HG02623 (cell line): Measurements from ENCODE around the gene ESAM.

ENCODE experiments used
- ATAC-seq: cut with Tn5 transposase; IDR thresholded peaks from one replicate; pipeline ENCODE4 v1.9.1; 2021; ENCODE audit warnings: moderate library complexity; ENCODE audit not compliant: unreplicated experiment

Gene ESAM, protein sequence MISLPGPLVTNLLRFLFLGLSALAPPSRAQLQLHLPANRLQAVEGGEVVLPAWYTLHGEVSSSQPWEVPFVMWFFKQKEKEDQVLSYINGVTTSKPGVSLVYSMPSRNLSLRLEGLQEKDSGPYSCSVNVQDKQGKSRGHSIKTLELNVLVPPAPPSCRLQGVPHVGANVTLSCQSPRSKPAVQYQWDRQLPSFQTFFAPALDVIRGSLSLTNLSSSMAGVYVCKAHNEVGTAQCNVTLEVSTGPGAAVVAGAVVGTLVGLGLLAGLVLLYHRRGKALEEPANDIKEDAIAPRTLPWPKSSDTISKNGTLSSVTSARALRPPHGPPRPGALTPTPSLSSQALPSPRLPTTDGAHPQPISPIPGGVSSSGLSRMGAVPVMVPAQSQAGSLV

DNA sequence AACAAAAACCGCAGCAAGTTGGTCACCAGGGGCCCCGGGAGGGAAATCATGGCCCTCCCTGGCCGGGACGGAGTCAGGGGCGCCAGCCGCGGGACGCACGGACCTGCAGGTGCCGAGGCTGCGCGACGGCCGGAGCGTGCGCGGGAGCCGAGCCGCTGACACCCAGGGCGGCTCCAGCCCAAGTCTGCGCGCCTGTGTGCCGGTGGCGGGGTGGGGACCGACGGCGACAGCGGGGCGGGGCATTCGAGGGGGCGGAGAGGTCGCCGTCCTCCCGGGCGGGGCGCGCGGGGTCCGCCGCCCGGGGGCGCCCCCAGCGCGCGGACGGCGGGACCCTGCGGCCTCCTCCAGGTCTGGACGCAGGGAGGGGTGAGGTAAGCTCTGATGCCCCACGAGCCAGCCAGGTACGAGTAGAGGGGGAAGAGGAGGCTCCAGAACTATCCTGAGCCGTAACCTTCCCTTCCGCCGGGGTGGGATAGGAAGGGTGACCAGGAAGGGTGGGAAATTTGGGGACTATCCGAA is at the start of gene ESAM:
Gene ESAM, minus strand, starts transcription at position 186 of the 519 bp plus-strand sequence. Its CDS starts 136 bp downstream, at position 50.
- ATAC-seq = peak; percentile 54

DNA sequence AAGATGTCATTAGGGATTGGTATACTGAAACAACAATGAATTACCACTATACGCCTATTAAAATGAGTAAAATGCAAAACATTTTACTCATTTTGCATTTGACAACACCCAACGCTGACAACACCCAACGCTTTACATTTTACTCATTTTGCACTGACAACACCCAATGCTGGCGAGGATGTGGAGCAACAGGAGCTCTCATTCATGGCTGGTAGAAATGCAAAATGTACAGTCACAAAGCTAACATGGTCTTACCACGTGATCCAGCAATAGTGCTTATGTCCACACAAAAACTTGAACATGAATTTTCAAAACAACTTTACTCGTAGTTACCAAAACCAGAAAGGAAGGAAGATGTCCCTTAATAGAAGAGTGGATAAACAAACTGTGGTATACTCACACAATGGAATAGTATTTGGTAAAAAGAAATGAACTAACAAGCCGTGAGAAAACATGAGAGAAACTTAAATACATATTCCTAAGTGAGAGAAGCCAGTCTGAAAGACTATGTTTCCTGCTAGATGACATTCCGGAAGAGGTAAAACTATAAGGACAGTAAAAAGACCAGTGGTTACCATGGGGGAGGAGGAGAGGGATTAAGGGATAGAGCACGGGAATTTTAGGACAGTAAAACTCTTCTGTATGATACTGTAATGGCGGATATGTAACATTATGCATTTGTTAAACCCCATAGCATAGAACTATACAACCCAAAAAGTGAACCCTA is 49.5 kb upstream of the ESAM start:
- ATAC-seq = no peak

DNA sequence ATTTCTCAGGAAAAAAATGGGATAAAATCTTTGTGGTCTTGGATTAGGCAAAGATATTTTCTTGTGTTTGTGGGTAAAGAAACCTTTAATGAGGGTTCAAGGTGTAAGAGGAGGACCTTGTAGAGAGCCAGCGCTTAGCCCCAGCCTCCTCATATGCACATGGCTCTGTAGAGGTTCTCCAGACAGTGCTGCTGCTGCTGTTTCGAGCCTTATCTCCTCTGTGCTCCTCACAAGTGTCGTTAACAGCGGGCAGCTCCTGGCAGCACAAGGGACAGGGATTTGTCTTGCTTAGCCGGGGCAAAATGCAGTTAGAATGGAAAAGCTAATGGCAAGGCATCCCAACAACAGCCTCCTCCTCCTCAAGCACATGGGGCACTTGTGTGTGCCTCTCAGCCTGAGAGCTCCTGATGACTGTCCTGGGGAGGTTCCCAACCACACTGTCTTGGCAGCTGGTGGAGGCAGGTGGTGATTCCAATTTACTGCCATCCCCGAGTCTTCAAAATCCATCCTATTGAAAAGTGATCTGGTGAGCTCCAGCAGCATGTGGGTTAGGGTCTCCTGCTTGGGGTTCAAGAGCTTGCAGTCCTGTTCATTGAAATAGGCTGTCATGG is 45.7 kb upstream of the ESAM start:
- no peak for ATAC-seq

DNA sequence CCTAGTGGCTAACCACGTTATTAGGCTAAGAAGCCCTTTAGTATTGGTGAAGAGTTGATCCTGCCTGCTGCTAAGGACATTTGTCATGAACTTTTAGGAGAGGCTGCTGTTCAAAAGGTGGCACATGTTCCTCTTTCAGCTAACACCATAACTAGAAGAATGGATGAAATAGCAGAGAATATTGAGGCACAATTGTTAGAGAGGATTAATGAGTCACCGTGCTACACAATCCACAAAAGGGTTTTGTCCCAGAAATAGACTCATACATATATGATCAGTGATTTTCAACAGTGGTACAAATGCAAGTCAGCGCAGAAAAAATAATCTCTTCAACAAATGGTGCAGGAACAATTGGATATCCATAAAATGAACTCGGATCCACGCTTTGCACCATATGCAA is 45.1 kb upstream of the ESAM start:
- ATAC-seq = no peak

DNA sequence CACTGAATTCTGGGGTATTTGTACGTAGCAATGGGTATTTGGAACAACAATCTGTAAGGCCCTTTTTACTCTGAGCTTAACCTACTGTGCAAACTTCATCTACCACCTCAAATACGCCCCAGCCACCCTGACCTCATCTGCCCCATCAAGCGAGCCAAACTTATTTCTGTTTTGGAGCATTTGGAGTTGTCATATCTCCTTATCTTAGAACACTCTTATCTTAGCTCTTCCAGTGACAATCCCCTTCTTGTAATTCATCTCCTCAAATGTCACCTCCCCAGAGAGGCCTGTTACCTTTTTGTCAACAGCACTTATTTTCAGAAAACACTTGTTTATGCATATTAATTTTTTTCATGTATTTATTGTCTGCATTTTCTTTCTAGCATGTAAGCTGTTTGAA is 42.8 kb upstream of the ESAM start:
- no peak for ATAC-seq

DNA sequence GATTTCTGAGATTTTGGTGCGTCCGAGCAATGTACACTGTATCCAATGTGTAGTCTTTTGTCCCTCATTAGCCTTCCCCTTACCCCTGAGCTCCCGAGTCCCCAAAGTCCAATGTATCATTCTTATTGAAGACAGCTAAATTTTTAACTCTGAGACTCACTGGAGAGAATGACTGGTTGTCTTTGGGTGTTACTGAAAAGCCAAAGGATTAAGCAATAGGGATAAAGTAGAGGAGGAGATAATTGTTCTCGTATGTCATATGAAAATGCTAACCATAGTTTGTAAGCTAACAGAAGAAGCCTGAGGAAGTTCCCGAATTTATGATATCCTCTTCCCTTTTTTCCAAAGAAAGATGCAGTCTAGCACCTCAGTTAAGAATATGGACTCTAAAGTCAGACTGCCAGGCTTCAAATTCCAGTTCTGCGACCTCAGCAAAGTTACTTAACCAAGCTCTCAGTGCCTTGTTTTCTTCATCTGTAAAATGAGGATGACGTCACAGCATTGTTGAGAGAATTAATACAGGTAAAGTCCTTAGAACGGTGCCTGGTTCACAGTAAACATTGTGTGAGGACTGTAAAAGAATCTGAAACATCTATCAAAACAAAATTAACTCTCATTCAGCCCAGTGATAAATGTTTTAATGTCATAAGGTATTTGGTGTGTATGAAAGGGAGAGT is 39.7 kb upstream of the ESAM start:
- no peak for ATAC-seq

DNA sequence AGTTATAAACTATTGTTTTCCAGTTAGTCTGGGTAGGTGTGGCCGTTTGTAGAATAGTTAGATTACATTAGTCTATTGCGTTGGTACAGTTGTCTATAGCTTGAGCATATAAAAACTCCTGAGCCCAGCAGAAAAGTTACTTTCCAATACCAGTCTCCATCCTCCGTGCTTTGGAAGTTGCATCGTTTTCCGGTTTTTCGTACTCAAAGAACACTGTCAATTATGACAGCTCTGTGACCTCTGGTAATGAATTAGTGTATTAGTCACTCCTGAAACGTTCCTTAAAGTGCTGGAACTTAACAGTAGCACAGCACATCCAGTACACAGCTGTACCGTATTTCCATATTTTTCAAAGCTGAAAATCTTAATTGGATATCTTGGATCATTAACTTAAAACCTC is 38.9 kb upstream of the ESAM start:
- ATAC-seq = no peak

DNA sequence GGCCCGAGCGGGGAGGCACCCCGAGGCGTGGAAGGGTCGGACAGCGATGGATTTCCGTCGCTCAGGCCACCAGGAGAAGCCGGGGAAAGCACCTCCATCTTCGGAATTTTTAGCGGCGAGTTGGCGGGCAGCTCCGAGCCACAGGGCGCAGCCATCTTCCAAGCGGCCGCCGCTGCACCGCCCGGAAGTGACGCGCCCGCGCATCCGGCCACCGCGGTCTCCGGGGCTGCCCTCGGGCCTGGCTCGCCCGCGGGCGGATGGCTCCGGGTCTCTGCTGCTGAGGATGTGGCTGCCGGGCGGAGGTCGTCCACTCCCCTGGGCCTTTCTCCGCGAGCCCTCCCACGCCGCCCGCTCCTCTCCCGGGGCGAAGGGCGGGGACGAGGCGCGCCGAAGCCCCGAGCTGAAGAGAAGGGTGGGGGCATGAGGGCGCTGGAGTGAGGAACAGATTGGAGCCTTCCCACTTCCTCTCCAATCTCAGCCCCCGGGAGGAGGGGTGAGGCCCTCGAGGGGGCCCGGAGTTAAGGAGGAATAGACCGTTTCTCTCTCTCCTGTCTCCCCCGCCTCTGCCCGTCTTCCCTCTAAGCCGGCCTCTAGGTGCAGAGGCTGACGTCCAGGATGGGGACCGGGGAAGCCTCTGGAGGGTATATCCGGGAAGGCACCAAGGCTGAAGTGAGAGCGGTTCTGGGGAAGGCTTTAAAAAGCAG is 38.3 kb upstream of the ESAM start, which contains the start of gene MSANTD2:
Gene MSANTD2, minus strand, starts transcription at position 181 of the 704 bp plus-strand sequence. Its CDS starts 26 bp downstream, at position 155.
- ATAC-seq = peak; percentile 82

DNA sequence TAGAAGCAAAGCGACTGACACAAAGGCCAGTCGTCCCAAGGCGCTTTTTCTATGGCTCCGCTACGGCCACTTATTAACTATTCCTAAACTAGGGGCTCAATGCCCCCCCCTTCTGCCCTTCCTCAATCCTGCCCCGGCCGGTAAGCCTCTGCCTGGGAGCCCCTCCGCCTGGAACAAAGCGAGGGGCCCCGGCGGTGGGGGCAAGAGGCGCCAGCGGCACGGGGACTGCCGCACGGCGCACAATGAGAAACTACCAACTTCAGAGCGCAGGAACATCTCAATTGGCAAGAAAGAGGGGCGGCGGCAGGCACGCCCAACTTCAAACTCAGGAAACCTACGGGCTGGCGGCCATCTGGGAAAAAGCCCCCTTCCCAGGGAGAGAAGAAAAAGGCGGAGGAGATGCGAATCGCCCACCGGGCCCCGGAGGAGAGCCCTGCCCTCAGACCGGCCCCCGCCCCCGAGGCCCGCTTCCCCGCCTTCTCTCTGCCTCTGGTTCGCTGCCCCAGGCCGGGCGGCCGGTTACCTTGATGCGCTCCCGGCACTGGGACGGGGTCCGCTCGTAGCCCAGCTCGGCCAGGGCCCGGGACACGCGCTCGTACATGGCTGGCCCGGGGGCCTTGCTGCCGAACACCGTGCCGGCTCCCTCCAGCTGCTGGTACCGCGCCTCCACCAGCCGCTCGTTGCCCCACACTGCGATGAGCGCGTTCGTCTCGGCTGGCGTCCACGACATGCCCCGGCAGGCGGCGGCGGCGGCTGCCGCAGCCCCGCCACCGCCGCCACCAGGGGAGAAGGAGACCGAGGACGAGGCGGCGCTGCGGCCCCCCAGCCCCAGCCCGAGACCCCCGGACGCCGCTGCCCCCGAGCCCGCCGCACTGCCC is 37.5 kb upstream of the ESAM start:
- peak; percentile 34 for ATAC-seq

DNA sequence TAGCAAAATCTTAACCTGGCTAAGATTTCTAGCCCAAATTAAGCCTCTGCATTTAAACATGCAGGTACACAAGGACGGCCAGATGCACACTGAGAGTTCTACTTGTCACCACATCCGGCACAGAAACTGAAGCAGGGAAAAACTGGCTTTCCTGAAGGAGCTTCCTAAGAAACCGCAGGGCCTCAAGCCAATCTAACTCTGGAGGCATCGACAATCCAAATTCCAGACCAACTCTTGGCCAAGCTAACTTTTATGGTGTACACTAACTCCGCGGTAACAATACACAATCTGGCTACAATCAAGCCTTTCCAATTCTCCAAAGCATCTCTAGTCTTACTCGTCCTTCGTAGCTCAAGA is 36.9 kb upstream of the ESAM start:
- peak; percentile 17 for ATAC-seq

DNA sequence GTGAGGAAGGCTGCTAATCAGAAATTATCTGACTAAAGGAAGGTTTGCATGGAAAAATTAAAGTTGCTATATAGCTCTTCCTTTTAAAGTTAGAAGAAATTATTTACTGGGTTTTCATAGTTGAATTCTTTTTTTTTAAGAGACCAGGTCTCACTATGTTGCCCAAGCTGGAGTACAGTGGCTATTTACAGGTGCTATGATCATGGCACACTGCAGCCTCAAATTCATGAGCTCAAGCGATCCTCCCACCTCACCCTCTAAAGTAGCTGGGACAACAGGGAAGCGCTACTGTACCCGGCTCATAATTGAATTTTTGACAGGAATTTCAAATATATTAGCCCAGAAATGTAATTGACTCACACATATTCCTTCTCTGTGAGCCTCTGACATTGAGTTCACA is 34.2 kb upstream of the ESAM start:
- no peak for ATAC-seq

DNA sequence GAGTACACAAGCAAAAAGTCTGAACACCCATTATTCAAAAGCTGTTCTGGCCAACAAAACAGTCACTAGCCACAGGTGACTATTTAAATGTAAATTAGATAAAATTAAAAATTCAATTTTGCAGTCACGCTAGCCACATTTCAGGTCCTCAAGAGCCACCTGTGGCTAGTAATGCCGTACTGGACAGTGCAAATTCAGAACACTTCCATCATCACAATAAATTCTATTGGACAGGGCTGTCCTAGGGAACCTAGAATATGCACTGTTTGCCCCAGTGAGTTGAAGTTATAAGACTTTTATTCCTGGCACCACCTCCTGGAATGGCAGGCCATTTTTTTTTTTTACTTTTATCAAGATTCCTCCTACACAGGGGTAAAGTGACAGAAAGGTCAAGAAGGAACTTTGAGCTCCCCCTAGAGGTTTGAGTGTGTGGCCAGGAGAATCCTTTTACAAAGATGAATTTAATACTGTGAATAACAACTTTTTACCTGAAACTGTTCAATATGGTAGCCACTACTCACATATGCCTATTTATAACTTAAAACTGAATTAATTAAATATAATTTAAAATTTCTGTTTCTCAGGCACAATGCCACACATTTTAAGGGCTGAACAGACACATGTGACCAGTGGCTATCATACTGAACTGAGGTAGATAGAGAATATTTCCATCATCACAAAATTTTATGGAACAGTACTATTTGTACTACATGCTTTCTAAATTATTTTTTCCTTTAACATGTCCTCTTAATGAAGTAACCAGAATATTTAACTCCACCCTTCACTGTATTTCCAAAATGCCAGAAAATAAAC is 31.6 kb upstream of the ESAM start:
- peak; percentile 59 for ATAC-seq

DNA sequence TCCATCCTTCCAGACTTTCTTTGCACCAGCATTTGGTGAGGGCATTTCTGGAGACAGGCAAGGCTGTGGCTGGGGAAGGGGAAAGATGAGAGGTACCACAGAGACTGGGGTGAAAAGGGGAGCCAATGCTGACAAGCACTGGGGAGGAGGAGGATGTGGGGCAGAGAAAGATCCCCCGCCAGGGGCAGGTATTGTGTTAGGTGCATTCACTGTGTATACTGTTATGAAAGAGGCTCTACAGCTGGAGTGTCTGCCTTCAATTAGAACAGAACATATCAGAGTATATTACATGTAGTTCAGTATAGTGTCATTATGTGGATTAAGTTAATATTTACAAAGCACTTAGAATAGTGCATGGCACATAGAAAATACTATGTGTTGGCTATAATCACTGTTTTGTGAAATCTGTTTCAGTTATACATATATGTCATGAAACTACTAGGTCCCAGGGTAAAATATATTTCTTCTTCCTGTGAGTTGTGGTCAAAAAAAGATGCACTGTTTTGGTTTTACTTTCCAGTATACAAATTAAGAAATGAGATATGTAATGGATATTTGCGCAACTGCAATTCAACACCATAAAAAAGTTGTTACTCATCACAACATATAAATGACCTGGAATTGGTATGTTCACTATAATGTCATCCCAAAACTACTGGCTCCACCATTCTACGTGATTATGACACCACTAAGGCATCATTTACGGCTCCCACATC is 29.7 kb upstream of the ESAM start:
- peak; percentile 70 for ATAC-seq

DNA sequence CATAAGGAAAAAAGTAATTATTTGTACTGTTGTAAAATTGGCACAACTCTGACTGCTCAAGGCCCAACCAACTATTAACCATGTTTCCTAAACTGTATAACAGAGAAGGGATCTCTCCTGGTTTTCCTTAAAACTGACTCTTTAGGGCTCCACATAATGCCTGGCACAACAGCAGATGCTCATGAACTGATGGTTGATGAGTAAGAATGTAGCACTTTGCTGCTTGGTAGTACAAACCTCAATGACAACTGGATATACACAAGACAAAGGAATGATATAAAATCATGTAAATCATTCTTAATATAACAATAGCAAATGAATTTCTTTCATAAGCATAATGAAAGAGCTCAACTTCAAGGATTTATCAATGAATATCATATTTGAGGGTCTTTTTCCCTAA is 26.4 kb upstream of the ESAM start:
- ATAC-seq = no peak

DNA sequence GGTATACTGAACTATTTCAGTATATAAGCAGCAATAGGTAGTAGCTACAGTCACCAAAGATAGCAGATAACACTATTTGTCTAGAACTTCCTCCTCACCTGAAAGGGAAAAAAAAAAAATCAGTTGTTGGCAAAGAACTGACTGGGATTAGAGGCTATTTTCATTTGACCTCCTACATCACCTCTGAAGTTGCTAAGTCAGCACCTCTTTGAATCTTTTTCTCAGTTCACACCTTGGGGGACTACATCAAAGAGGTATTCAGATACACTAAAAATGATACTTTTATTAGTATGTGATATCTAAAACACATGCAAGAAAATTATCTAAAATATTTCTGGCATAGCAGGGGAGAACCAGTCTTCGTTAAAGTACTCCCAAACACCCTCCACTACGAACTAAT is 22.0 kb upstream of the ESAM start:
- no peak for ATAC-seq

DNA sequence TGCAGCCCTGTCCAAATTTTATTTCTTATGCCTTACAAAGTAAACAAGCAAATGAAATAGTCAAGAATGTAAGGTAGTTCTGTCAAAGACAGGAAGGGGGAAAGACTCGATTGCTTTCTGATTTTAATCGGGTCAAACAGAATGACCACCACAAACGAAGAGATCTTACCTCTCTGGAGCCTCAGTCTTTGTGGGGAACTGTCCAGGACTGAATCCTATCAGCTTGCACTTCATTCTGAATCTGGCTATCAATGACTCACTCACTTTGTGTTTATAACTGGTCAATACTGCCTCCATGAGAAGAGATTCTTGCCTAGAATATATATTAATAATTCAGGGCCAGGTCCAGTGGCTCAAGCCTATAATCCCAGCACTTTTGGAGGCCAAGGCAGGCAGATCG is 20.9 kb upstream of the ESAM start:
- no peak for ATAC-seq

DNA sequence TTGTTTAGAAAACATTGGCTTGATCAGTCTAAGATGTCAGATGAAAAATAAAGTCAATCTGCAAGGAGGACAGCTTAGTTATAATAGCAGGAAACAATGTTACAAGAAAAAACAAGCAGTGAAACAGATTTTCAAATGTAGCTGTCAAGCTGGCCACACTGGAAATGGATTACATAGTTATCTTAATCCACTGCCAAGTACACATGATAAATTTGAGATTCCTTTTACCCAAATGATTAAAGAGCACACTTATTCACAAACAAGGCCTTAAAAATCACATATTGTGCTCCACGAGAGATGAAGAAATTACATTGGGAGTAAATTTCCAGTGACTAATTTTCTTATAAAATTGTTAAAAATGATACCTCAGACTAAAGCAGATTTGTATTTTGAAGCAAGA is 17.5 kb upstream of the ESAM start:
- ATAC-seq = no peak

DNA sequence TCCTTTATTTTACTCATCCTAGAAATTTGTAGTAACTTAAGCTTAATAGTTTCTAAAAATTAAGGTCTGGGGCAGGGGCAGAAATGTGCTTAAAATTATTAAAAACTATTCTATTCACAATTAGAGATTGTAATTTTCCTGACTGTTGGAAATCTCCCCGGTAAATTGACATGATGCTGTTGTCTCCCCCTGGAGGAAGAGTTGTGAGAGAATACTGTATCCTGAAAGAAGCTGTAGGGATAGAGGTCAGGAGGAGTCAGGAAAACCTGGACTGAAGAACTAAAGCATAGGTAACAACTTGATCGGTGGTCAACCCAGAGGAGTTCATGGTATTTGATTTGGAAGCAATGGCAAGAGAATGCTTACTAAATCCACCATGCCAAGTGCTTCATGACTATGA is 16.2 kb upstream of the ESAM start:
- ATAC-seq = no peak
